Smooth muscle cell (in vitro differentiated cells): ENCODE results near the gene LIN7A. TPM values are rescaled to one million over a fixed set of nuclear protein-coding genes. Genes with fewer than 3 reads are reported as not detected.
A peak's percentile ranks its signal among the peaks of the same experiment; 100 is the strongest.

Source experiments
- DNase-seq: peaks from one replicate; lab custom pipeline; 2025; ENCODE audit not compliant: unreplicated experiment; lab: John Stamatoyannopoulos, UW
- H2AFZ ChIP-seq: fragments of 200-600 bp; sonication (generic); 2 replicates; pipeline ENCODE4 v1.6.0; 2016; ENCODE audit warnings: antibody characterized with exemption, low read depth, mild to moderate bottlenecking
- H3F3A ChIP-seq: fragments of 200-600 bp; sonication (generic); 2 replicates; pipeline ENCODE4 v1.6.0; 2017; ENCODE audit warnings: antibody characterized with exemption, low read depth
- H3K27ac ChIP-seq: fragments of 200-600 bp; sonication (generic); 2 replicates; pipeline ENCODE4 v1.5.1; 2016; ENCODE audit warnings: low read depth, mild to moderate bottlenecking
- H3K27me3 ChIP-seq: fragments of 200-600 bp; sonication (generic); 2 replicates; pipeline ENCODE4 v1.6.1; 2016; ENCODE audit warnings: low read depth, mild to moderate bottlenecking
- H3K36me3 ChIP-seq: fragments of 200-600 bp; sonication (generic); 2 replicates; pipeline ENCODE4 v1.5.1; 2016; ENCODE audit warnings: low read depth
- H3K4me1 ChIP-seq: fragments of 200-600 bp; sonication (generic); 2 replicates; pipeline ENCODE4 v1.5.1; 2016; ENCODE audit warnings: low read depth
- H3K4me2 ChIP-seq: fragments of 200-600 bp; sonication (generic); 2 replicates; pipeline ENCODE4 v1.6.0; 2016; ENCODE audit warnings: mild to moderate bottlenecking
- H3K4me3 ChIP-seq: fragments of 200-600 bp; sonication (generic); 2 replicates; pipeline ENCODE4 v1.5.1; 2016; ENCODE audit warnings: mild to moderate bottlenecking
- H3K79me2 ChIP-seq: fragments of 200-600 bp; sonication (generic); 2 replicates; pipeline ENCODE4 v1.6.0; 2016; ENCODE audit warnings: low read depth, mild to moderate bottlenecking
- H3K9ac ChIP-seq: fragments of 200-600 bp; sonication (generic); 2 replicates; pipeline ENCODE4 v1.6.0; 2016; ENCODE audit warnings: low read depth
- H3K9me3 ChIP-seq: fragments of 200-600 bp; sonication (generic); replicated peaks from 2 replicates; pipeline ENCODE4 v1.5.1; 2016; ENCODE audit warnings: low read depth
- H4K20me1 ChIP-seq: fragments of 200-600 bp; sonication (generic); 2 replicates; pipeline ENCODE4 v1.6.0; 2016; ENCODE audit warnings: low read depth
- WGBS: methylation state at CpG from one replicate; pipeline ENCODE4 v1.1.7; 2016; ENCODE audit warnings: low lambda C conversion rate; 5-methylcytosine and 5-hydroxymethylcytosine counted together
- polyA plus RNA-seq: library from polyadenylated mRNA; unstranded; fragments of >200 nt; fragmentation: Nextera tagmentation; extraction: Ambion mirVana; gene quantifications from 2 replicates; pipeline ENCODE4 v1.2.1, GENCODE V29; 2016
- total RNA-seq: library from RNA; depleted of rRNA; stranded (reverse); fragments of >200 nt; gene quantifications from 2 replicates; pipeline ENCODE4 v1.2.3, GENCODE V29; 2014
- TF ChIP-seq, protein P1 (sequence below): fragments of 200-600 bp; sonication (generic); IDR thresholded peaks from 2 replicates; pipeline ENCODE4 v1.5.1; 2017; ENCODE audit warnings: borderline replicate concordance, mild to moderate bottlenecking, antibody characterized with exemption; ENCODE audit not compliant: insufficient read depth, poor library complexity, severe bottlenecking

The LIN7A gene, protein sequence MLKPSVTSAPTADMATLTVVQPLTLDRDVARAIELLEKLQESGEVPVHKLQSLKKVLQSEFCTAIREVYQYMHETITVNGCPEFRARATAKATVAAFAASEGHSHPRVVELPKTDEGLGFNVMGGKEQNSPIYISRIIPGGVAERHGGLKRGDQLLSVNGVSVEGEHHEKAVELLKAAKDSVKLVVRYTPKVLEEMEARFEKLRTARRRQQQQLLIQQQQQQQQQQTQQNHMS
- total RNA-seq (3.2 and 3.8 TPM in 2 replicates), polyA plus RNA-seq (2.0 and 2.2 TPM in 2 replicates)

DNA sequence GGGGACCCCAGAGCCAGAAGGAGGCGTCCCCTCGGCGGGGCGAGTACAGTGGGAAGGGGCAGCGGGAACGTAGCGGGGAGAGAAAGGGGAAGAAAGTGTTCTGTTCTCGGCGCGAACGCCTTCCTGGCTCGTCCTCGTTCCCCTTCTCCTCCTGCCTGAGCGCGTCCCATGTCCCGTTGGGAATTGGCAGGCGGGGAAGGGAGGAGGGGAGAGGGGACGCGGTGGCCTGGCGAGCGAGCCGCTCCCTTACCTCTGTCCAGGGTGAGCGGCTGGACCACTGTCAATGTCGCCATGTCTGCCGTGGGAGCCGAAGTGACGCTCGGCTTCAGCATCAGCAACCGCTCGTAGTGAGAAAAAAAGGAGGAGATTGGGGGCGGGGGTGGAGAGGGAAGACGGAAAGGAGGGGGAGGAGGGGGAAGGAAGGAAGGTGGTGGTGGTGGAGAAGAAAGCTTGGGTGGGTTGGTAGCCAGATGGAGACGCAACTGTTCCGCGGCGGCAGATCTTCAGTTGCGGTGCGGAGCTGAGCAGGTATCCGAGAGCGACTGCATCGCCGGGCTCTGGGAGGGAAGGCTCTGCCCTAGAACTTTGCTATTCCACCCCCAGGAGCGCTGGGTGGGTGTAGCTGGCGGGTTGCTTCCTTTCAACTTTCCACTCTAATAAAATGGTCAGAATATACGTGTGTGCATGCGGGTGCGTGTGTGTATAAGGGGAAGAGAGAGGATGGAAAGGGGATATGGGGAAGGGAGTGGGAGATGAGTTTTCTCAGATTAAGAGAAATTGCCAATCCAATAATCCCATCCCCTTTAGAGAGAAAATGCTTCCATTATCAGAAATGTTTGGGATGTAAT is at the start of gene LIN7A:
Gene LIN7A, minus strand, starts transcription at position 544 of the 848 bp plus-strand sequence. Its CDS starts 212 bp downstream, at position 332.
- 1% methylated on average over 31 of the region's 47 CpGs for WGBS
- no peaks in the 10 kb centered on the region for H3K36me3 ChIP-seq
- peaks cover 7% of the 10 kb centered on the region for H3K4me1 ChIP-seq
- H2AFZ ChIP-seq = peak within 1 kb of the TSS; percentile 97
- peak within 1 kb of the TSS; percentile 91 for H3K4me2 ChIP-seq
- no peak within 1 kb of the TSS for H3K27ac ChIP-seq
- no peak within 1 kb of the TSS for H3K9ac ChIP-seq
- no peaks in the 10 kb centered on the region for H3K79me2 ChIP-seq
- peak within 1 kb of the TSS; percentile 71 for H3K4me3 ChIP-seq
- TF ChIP-seq, protein P1, sequence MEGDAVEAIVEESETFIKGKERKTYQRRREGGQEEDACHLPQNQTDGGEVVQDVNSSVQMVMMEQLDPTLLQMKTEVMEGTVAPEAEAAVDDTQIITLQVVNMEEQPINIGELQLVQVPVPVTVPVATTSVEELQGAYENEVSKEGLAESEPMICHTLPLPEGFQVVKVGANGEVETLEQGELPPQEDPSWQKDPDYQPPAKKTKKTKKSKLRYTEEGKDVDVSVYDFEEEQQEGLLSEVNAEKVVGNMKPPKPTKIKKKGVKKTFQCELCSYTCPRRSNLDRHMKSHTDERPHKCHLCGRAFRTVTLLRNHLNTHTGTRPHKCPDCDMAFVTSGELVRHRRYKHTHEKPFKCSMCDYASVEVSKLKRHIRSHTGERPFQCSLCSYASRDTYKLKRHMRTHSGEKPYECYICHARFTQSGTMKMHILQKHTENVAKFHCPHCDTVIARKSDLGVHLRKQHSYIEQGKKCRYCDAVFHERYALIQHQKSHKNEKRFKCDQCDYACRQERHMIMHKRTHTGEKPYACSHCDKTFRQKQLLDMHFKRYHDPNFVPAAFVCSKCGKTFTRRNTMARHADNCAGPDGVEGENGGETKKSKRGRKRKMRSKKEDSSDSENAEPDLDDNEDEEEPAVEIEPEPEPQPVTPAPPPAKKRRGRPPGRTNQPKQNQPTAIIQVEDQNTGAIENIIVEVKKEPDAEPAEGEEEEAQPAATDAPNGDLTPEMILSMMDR = no peak
- H4K20me1 ChIP-seq = no peaks in the 10 kb centered on the region
- H3K9me3 ChIP-seq = no peaks in the 10 kb centered on the region
- peaks cover 30% of the 10 kb centered on the region for H3K27me3 ChIP-seq
- no peaks in the 10 kb centered on the region for H3F3A ChIP-seq
- peak; percentile 38 for DNase-seq

DNA sequence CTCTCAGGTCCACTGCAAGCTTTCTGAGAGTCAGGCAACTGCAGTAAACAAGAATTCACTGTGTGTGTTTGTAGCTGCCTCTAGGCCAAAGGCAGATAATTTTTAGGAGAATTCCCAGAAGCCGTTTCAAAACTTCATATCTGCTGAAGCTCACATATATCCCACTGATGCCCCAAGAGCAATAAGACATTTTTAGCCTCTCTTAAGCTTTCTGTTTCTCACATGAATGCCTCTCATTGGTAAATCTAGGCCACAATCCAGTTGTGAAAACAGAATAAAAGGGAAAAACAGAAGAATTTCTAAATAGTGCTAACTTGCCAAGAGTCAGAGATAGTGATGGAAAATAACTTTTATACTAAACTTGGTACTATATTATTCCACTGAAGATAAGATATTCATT is 48.5 kb upstream of the LIN7A start:
- H3K9me3 ChIP-seq = no peaks in the 10 kb centered on the region
- H3K4me1 ChIP-seq = no peaks in the 10 kb centered on the region
- H3F3A ChIP-seq = no peaks in the 10 kb centered on the region
- DNase-seq = no peak
- H3K4me3 ChIP-seq = no peak overlapping the region
- no peak overlapping the region for H3K4me2 ChIP-seq
- H3K27ac ChIP-seq = no peak overlapping the region
- 65% methylated on average over 1 of the region's 1 CpG for WGBS
- peak overlapping the region; percentile 33 for H2AFZ ChIP-seq
- no peaks in the 10 kb centered on the region for H4K20me1 ChIP-seq
- H3K36me3 ChIP-seq = no peaks in the 10 kb centered on the region
- TF ChIP-seq, protein P1 = no peak
- no peaks in the 10 kb centered on the region for H3K27me3 ChIP-seq
- no peaks in the 10 kb centered on the region for H3K79me2 ChIP-seq
- no peak overlapping the region for H3K9ac ChIP-seq

DNA sequence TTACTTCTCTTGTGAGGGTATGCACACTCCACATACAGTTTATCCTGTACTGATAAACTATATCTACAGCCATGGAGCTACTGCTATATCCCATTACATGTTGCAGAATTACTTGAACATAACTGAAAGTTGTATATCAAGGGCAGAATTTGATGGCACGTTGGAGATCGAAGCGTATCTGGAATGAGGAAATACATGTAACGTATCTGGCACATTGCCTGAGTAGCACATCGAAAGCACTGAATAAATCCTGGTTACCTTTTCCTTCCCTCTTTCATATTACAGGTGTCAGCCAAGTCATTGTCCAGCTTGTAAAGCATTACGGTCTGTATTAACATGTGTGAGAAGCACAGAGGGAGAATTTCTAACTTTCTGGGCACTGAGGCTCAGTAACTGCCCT is 42.1 kb upstream of the LIN7A start:
- no peak overlapping the region for H3K27ac ChIP-seq
- WGBS = 93% methylated on average over 6 of the region's 6 CpGs
- no peaks in the 10 kb centered on the region for H3F3A ChIP-seq
- H3K27me3 ChIP-seq = no peaks in the 10 kb centered on the region
- H3K4me2 ChIP-seq = no peak overlapping the region
- no peaks in the 10 kb centered on the region for H3K79me2 ChIP-seq
- no peak overlapping the region for H2AFZ ChIP-seq
- no peak for DNase-seq
- no peak overlapping the region for H3K4me3 ChIP-seq
- no peaks in the 10 kb centered on the region for H4K20me1 ChIP-seq
- no peak overlapping the region for H3K9ac ChIP-seq
- no peaks in the 10 kb centered on the region for H3K36me3 ChIP-seq
- no peaks in the 10 kb centered on the region for H3K9me3 ChIP-seq
- H3K4me1 ChIP-seq = no peaks in the 10 kb centered on the region
- TF ChIP-seq, protein P1 = no peak
